Fibroblast of lung (primary cell): ENCODE measurements around the gene PTPN14. TPM values are rescaled to one million over a fixed set of nuclear protein-coding genes. Genes with fewer than 3 reads are reported as not detected.
A peak's percentile ranks its signal among the peaks of the same experiment; 100 is the strongest.

Source experiments
- DNase-seq, 2 donors: peaks; one replicate each; pipeline versions ENCODE4 v3.0.0 to v3.0.0-alpha.2; 2010; ENCODE audit warnings: low read depth in 2 of 2
- H2AFZ ChIP-seq: 2 replicates; pipeline ENCODE4 v1.5.1; 2012; ENCODE audit warnings: low read length, control low read depth, inconsistent platforms
- H3K27ac ChIP-seq: 2 replicates; pipeline ENCODE4 v1.5.1; 2011; ENCODE audit warnings: low read length, control low read depth; ENCODE audit not compliant: insufficient read depth
- H3K27me3 ChIP-seq: 2 replicates; pipeline ENCODE4 v1.5.1; 2011; ENCODE audit warnings: mild to moderate bottlenecking, low read length; ENCODE audit not compliant: control insufficient read depth, insufficient read depth
- H3K36me3 ChIP-seq: 2 replicates; pipeline ENCODE4 v1.5.1; 2011; ENCODE audit warnings: low read length; ENCODE audit not compliant: control insufficient read depth, insufficient read depth
- H3K4me1 ChIP-seq: 2 replicates; pipeline ENCODE4 v1.5.1; 2011; ENCODE audit warnings: low read length; ENCODE audit not compliant: control insufficient read depth, insufficient read depth; ENCODE audit errors: extremely low read depth
- H3K4me2 ChIP-seq: 2 replicates; pipeline ENCODE4 v1.5.1; 2011; ENCODE audit warnings: low read length, control low read depth; ENCODE audit not compliant: insufficient read depth; ENCODE audit errors: extremely low read depth
- H3K4me3 ChIP-seq, 4 experiments: fragments of 200-600 bp in 1 of 4; sonication (generic) in 1 of 4; replicated peaks in 1 of 4; 2 replicates each; pipeline ENCODE4 v1.5.1; 2011 to 2016; ENCODE audit warnings: low read length in 4 of 4, low read depth in 3 of 4, mild to moderate bottlenecking in 3 of 4, control low read depth in 2 of 4, inconsistent platforms in 1 of 4, mixed read lengths in 1 of 4; ENCODE audit not compliant: insufficient read depth in 1 of 4; ENCODE audit errors: control extremely low read depth in 1 of 4
- H3K79me2 ChIP-seq: 2 replicates; pipeline ENCODE4 v1.5.1; 2012; ENCODE audit warnings: mild to moderate bottlenecking, low read length, inconsistent platforms; ENCODE audit not compliant: control insufficient read depth, insufficient read depth
- H3K9ac ChIP-seq: 2 replicates; pipeline ENCODE4 v1.5.1; 2011; ENCODE audit warnings: mild to moderate bottlenecking, low read length, control low read depth; ENCODE audit not compliant: insufficient read depth
- H3K9me3 ChIP-seq: 2 replicates; pipeline ENCODE4 v1.5.1; 2012; ENCODE audit warnings: low read depth, low read length; ENCODE audit not compliant: control insufficient read depth, insufficient read depth
- H4K20me1 ChIP-seq: 2 replicates; pipeline ENCODE4 v1.5.1; 2011; ENCODE audit warnings: low read length; ENCODE audit not compliant: control insufficient read depth, insufficient read depth; ENCODE audit errors: extremely low read depth
- EZH2 ChIP-seq: IDR thresholded peaks from 2 replicates; pipeline ENCODE4 v1.5.1; 2012; ENCODE audit warnings: low read length, control low read depth, mild to moderate bottlenecking; ENCODE audit errors: missing control alignments
- polyA plus RNA-seq, 2 donors: library from polyadenylated mRNA; depleted of rRNA in 1 of 2; stranded (reverse) in 1 of 2; unstranded in 1 of 2; fragments of >200 nt; gene quantifications; 2 replicates each; pipeline ENCODE4 v1.2.1, GENCODE V29; 2011 to 2012; ENCODE audit warnings: missing spikeins in 1 of 2
- total RNA-seq: library from RNA; depleted of rRNA; stranded (reverse); fragments of >200 nt; gene quantifications from 2 replicates; pipeline ENCODE4 v1.2.1, GENCODE V29; 2014
- TF ChIP-seq, protein P1 (sequence below), 2 donors: IDR thresholded peaks in 1 of 2; conservative IDR thresholded peaks in 1 of 2; 1 replicate in 1 of 2; 2 replicates in 1 of 2; pipeline ENCODE4 v1.5.1; 2011 to 2012; ENCODE audit warnings: low read length in 2 of 2, control low read depth in 1 of 2, inconsistent platforms in 1 of 2, low read depth in 1 of 2, mild to moderate bottlenecking in 1 of 2

PTPN14 gene
- total and polyA plus RNA-seq, 2 donors (not counting 1 experiment from before 2014, with no cell fraction given): 38.7 to 56.1 TPM

DNA sequence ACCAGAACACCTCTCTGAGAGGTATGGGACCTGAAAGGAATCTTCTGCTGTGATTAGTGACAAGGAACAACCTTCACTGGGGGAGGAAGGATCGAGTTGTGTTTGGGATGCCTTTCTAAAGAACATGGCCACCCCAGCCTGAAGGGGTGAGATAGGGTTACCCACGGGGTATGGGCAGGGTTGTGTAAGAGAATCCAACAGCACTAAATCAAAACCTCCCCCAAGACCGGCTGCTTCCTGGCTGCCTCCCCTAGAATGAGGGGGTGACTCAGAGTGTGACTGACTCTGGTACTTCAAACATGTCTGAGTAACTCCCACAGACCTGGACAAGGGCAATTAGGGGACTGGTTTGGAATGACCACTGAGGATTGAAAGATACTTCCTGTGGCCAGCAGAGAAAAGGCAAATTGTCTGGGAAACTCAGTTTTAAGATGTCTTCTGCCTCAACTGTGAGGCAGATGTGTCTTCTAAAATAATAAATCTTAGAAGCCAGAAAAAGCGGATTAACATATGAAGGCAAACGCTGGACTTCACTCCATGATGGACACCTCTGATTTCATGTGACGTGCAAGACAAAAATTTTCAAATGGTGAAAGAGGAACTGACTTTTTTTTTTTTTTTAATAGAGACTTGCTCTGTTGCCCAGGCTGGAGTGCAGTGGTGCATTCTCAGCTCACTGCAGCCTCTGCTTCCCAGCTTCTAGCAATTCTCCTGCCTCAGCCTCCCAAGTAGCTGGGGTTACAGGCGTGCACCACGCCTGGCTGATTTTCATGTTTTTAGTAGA is 6.7 kb upstream of the PTPN14 start:
- peak overlapping the region; percentile 58 for H3K4me2 ChIP-seq
- peak overlapping the region; percentile 31 for H3K27ac ChIP-seq
- H4K20me1 ChIP-seq: no peaks in the 10 kb centered on the region
- DNase-seq: peak; percentile 69 to 97
- H3K79me2 ChIP-seq: no peaks in the 10 kb centered on the region
- no peak for TF ChIP-seq EZH2
- TF ChIP-seq, protein P1, sequence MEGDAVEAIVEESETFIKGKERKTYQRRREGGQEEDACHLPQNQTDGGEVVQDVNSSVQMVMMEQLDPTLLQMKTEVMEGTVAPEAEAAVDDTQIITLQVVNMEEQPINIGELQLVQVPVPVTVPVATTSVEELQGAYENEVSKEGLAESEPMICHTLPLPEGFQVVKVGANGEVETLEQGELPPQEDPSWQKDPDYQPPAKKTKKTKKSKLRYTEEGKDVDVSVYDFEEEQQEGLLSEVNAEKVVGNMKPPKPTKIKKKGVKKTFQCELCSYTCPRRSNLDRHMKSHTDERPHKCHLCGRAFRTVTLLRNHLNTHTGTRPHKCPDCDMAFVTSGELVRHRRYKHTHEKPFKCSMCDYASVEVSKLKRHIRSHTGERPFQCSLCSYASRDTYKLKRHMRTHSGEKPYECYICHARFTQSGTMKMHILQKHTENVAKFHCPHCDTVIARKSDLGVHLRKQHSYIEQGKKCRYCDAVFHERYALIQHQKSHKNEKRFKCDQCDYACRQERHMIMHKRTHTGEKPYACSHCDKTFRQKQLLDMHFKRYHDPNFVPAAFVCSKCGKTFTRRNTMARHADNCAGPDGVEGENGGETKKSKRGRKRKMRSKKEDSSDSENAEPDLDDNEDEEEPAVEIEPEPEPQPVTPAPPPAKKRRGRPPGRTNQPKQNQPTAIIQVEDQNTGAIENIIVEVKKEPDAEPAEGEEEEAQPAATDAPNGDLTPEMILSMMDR (conservative IDR thresholded peaks at IDR 0.05 in 1 of 2, IDR thresholded peaks at IDR 0.05 in 1 of 2; ENCODE audit: low read depth in 1 of 2, low read length in 2 of 2): no peak
- no peaks in the 10 kb centered on the region for H3K27me3 ChIP-seq
- H2AFZ ChIP-seq: peak overlapping the region; percentile 18
- H3K9me3 ChIP-seq: no peaks in the 10 kb centered on the region
- H3K36me3 ChIP-seq: no peaks in the 10 kb centered on the region
- no peak overlapping the region for H3K9ac ChIP-seq
- H3K4me1 ChIP-seq: peaks cover 9% of the 10 kb centered on the region
- H3K4me3 ChIP-seq: no peak overlapping the region

DNA sequence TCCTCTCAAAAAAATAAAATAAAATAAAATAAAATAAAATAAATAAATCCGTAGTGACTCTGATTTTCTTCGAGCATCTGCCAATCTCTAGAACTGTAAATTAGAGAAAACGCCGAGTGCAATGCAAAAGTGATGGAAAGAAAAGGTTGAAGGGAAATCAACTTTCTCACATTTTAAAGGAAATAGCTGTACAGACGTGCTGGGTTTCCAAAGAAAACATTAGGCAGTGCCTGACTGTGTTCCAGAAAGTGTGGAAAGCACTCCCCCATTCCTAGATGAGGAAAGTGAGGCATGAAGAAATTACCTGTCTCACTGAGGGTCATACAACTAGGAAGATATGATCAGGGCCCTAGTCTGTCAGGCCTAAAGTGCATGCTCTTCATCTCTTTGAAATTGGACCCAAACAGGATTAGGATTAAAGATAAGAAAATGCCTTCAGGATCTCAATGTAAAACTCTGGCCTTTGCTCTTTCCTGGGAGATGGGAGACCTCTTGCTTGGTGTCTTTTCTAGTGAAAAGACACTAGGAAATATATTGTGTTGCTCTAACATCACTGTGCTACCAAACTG is 1.8 kb upstream of the PTPN14 start:
- H2AFZ ChIP-seq: no peak overlapping the region

DNA sequence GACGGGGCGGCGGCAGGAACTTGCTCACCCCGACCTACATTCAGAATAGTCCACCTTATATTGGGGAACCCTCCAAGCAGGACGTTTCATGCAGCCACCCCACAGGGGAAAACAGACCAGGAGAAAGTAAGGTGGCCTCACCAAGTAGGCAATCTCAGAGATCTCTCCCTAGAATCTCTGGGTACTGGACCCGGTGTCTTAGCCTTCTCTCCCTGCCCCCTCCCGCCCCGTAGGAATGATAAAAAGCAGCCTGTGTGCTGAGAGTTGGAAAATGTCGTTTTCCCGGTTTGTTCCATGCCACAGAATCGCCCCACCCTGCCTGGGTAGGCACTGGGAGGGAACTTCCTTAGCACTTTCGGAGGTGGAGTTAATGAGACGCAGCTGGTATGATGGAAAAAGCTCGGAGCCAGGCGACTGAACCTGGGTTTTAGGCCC is 789 bp upstream of the PTPN14 start:
- DNase-seq: peak; percentile 81 to 82
- TF ChIP-seq EZH2: no peak
- TF ChIP-seq, protein P1 (conservative IDR thresholded peaks at IDR 0.05 in 1 of 2, IDR thresholded peaks at IDR 0.05 in 1 of 2; ENCODE audit: low read depth in 1 of 2, low read length in 2 of 2): no peak
- H4K20me1 ChIP-seq: no peaks in the 10 kb centered on the region

More for the DNA sequence above, 1.8 kb upstream of the PTPN14 start:
- Histone ChIP-seq H3K9ac (no peak overlapping the region), H3K4me2 (no peak overlapping the region), H3K27me3 (no peaks in the 10 kb centered on the region), H3K9me3 (no peaks in the 10 kb centered on the region), H3K36me3 (no peaks in the 10 kb centered on the region), H3K4me3 (no peak overlapping the region), H3K79me2 (peaks cover 31% of the 10 kb centered on the region), H3K4me1 (peaks cover 10% of the 10 kb centered on the region), H4K20me1 (no peaks in the 10 kb centered on the region), H3K27ac (no peak overlapping the region)
- DNase-seq: no peak
- TF ChIP-seq, protein P1 (conservative IDR thresholded peaks at IDR 0.05 in 1 of 2, IDR thresholded peaks at IDR 0.05 in 1 of 2; ENCODE audit: low read depth in 1 of 2, low read length in 2 of 2): no peak
- TF ChIP-seq EZH2: no peak

More for the DNA sequence above, 789 bp upstream of the PTPN14 start:
- H3K4me3 ChIP-seq: peak overlapping the region; percentile 56 to 85 (median 60)
- peaks cover 42% of the 10 kb centered on the region for H3K79me2 ChIP-seq
- H3K4me2 ChIP-seq: peak overlapping the region; percentile 84
- no peaks in the 10 kb centered on the region for H3K27me3 ChIP-seq
- H3K9ac ChIP-seq: peak overlapping the region; percentile 79
- H3K36me3 ChIP-seq: no peaks in the 10 kb centered on the region
- peak overlapping the region; percentile 33 for H2AFZ ChIP-seq
- no peaks in the 10 kb centered on the region for H3K9me3 ChIP-seq
- peak overlapping the region; percentile 96 for H3K27ac ChIP-seq
- peaks cover 4% of the 10 kb centered on the region for H3K4me1 ChIP-seq
